SK-N-SH treated with all-trans-retinoic acid at 6 μM for 48 hours (cell line): Measurements from ENCODE around the gene USP7.

Experiments used
- ATAC-seq: fragments of 200-7000 bp; cut with Tn5 transposase; 3 replicates; pipeline ENCODE4 v1.9.1; 2020; ENCODE audit warnings: mild to moderate bottlenecking, moderate library complexity
- ARNTL ChIP-seq: fragments of 450-650 bp; formaldehyde crosslinking; IDR thresholded peaks from 2 replicates; pipeline ENCODE4 v1.5.0; 2020; ENCODE audit warnings: low read depth, mild to moderate bottlenecking, moderate library complexity, borderline replicate concordance
- BACH2 ChIP-seq: fragments of 250-450 bp; sonication (Bioruptor Pico); IDR thresholded peaks from 2 replicates; pipeline ENCODE4 v1.9.0; 2021; ENCODE audit warnings: mild to moderate bottlenecking, borderline replicate concordance
- CSDC2 ChIP-seq: fragments of 250-450 bp; sonication (Bioruptor Pico); IDR thresholded peaks from 2 replicates; pipeline ENCODE4 v1.5.0; 2020; ENCODE audit warnings: mild to moderate bottlenecking, moderate library complexity
- ESRRG ChIP-seq: fragments of 250-450 bp; sonication (Bioruptor Pico); IDR thresholded peaks from 2 replicates; pipeline ENCODE4 v1.6.1; 2021; ENCODE audit warnings: mild to moderate bottlenecking
- GLIS3 ChIP-seq: fragments of 250-450 bp; sonication (Bioruptor Pico); IDR thresholded peaks from 2 replicates; pipeline ENCODE4 v1.5.0; 2020; ENCODE audit warnings: mild to moderate bottlenecking, moderate library complexity
- ISL1 ChIP-seq: fragments of 250-450 bp; sonication (Bioruptor Pico); IDR thresholded peaks from 2 replicates; pipeline ENCODE4 v2.1.2; 2022; ENCODE audit warnings: mild to moderate bottlenecking, moderate library complexity
- OSR1 ChIP-seq: fragments of 250-450 bp; sonication (Bioruptor Pico); IDR thresholded peaks from 2 replicates; pipeline ENCODE4 v1.8.0; 2022; ENCODE audit warnings: moderate library complexity, mild to moderate bottlenecking, inconsistent platforms
- PATZ1 ChIP-seq: fragments of 250-450 bp; sonication (Bioruptor Pico); IDR thresholded peaks from 2 replicates; pipeline ENCODE4 v1.8.0; 2020; ENCODE audit warnings: mild to moderate bottlenecking, moderate library complexity, borderline replicate concordance
- PPARA ChIP-seq: fragments of 250-450 bp; sonication (Bioruptor Pico); IDR thresholded peaks from 2 replicates; pipeline ENCODE4 v1.5.0; 2020; ENCODE audit warnings: mild to moderate bottlenecking, borderline replicate concordance
- RARB ChIP-seq: fragments of 250-450 bp; sonication (Bioruptor Pico); IDR thresholded peaks from 2 replicates; pipeline ENCODE4 v1.8.0; 2021; ENCODE audit warnings: mild to moderate bottlenecking, moderate library complexity
- SNAI2 ChIP-seq: fragments of 250-450 bp; sonication (Bioruptor Pico); IDR thresholded peaks from 2 replicates; pipeline ENCODE4 v1.5.0; 2020; ENCODE audit warnings: mild to moderate bottlenecking, moderate library complexity
- TCF4 ChIP-seq: fragments of 250-450 bp; sonication (Bioruptor Pico); IDR thresholded peaks from 2 replicates; pipeline ENCODE4 v1.8.0; 2021; ENCODE audit warnings: mild to moderate bottlenecking, moderate library complexity, borderline replicate concordance
- TOX ChIP-seq: fragments of 250-450 bp; sonication (Bioruptor Pico); IDR thresholded peaks from 2 replicates; pipeline ENCODE4 v1.8.0; 2021; ENCODE audit warnings: mild to moderate bottlenecking, moderate library complexity, borderline replicate concordance
- ZC3H10 ChIP-seq: fragments of 250-450 bp; sonication (Bioruptor Pico); IDR thresholded peaks from 2 replicates; pipeline ENCODE4 v1.5.1; 2021; ENCODE audit warnings: mild to moderate bottlenecking, moderate library complexity
- ZFP3 ChIP-seq: fragments of 250-450 bp; sonication (Bioruptor Pico); IDR thresholded peaks from 2 replicates; pipeline ENCODE4 v1.5.0; 2020; ENCODE audit warnings: mild to moderate bottlenecking, moderate library complexity
- ZFP30 ChIP-seq: fragments of 450-650 bp; formaldehyde crosslinking; IDR thresholded peaks from 2 replicates; pipeline ENCODE4 v1.5.0; 2022; ENCODE audit warnings: mild to moderate bottlenecking, moderate library complexity
- ZNF565 ChIP-seq: fragments of 450-650 bp; formaldehyde crosslinking; conservative IDR thresholded peaks from 2 replicates; pipeline ENCODE4 v1.5.0; 2020; ENCODE audit warnings: low read depth, mild to moderate bottlenecking, moderate library complexity
- ZNF70 ChIP-seq: fragments of 450-650 bp; formaldehyde crosslinking; IDR thresholded peaks from 2 replicates; pipeline ENCODE4 v1.5.0; 2020; ENCODE audit warnings: mild to moderate bottlenecking, moderate library complexity
- ZNF8 ChIP-seq: fragments of 450-650 bp; formaldehyde crosslinking; IDR thresholded peaks from 2 replicates; pipeline ENCODE4 v1.5.0; 2020; ENCODE audit warnings: mild to moderate bottlenecking, moderate library complexity
- TF ChIP-seq, protein P1 (sequence below): fragments of 250-450 bp; sonication (Bioruptor Pico); IDR thresholded peaks from 2 replicates; pipeline ENCODE4 v1.5.1; 2020; ENCODE audit warnings: low read depth, mild to moderate bottlenecking, moderate library complexity
- TF ChIP-seq, protein P2 (sequence below): fragments of 250-450 bp; sonication (Bioruptor Pico); IDR thresholded peaks from 2 replicates; pipeline ENCODE4 v1.5.1; 2021; ENCODE audit warnings: mild to moderate bottlenecking, moderate library complexity
- TF ChIP-seq, protein P3 (sequence below): fragments of 250-450 bp; sonication (Bioruptor Pico); IDR thresholded peaks from 2 replicates; pipeline ENCODE4 v1.5.0; 2020; ENCODE audit warnings: mild to moderate bottlenecking, moderate library complexity

The USP7 gene

DNA sequence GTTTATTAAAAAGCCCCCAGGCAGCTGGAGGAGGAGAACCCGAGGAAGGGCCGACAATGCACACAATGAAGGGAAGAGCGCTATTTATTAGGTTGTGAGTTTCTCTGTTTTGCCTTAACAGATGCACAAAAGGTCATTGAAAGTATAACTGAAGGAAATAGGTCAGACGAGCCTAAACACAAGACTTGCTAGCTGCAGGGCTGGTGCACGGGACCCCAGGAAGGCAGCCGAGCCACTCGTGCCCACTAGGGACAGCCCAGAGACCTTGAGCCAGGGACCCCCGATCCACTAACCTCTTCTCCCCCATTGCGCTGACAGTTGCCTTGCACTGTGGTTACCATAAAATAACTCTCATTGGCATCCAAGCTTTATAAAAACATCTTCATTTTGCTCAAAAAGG, 70.3 kb downstream of the USP7 start:
- TF ChIP-seq PPARA (no peak), CSDC2 (CRISPR knock-in tag) (no peak), ZFP3 (CRISPR knock-in tag) (no peak), ISL1 (no peak), ZNF8 (CRISPR knock-in tag) (no peak), ZNF70 (CRISPR knock-in tag) (no peak), TCF4 (CRISPR knock-in tag) (no peak), BACH2 (no peak), ZNF565 (CRISPR knock-in tag) (no peak), GLIS3 (no peak), ZFP30 (CRISPR knock-in tag) (no peak), ESRRG (CRISPR knock-in tag) (no peak)
- TF ChIP-seq, protein P1, sequence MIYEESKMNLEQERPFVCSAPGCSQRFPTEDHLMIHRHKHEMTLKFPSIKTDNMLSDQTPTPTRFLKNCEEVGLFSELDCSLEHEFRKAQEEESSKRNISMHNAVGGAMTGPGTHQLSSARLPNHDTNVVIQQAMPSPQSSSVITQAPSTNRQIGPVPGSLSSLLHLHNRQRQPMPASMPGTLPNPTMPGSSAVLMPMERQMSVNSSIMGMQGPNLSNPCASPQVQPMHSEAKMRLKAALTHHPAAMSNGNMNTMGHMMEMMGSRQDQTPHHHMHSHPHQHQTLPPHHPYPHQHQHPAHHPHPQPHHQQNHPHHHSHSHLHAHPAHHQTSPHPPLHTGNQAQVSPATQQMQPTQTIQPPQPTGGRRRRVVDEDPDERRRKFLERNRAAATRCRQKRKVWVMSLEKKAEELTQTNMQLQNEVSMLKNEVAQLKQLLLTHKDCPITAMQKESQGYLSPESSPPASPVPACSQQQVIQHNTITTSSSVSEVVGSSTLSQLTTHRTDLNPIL: no peak
- TF ChIP-seq, protein P2, sequence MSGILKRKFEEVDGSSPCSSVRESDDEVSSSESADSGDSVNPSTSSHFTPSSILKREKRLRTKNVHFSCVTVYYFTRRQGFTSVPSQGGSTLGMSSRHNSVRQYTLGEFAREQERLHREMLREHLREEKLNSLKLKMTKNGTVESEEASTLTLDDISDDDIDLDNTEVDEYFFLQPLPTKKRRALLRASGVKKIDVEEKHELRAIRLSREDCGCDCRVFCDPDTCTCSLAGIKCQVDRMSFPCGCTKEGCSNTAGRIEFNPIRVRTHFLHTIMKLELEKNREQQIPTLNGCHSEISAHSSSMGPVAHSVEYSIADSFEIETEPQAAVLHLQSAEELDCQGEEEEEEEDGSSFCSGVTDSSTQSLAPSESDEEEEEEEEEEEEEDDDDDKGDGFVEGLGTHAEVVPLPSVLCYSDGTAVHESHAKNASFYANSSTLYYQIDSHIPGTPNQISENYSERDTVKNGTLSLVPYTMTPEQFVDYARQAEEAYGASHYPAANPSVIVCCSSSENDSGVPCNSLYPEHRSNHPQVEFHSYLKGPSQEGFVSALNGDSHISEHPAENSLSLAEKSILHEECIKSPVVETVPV (CRISPR knock-in tag): no peak
- no peak for ATAC-seq

GRCh38 chr16:8892101-8892575, 71.6 kb downstream of the USP7 start:
- ATAC-seq: no peak
- no peak for TF ChIP-seq ZC3H10 (CRISPR knock-in tag)
- TF ChIP-seq PPARA: no peak
- TF ChIP-seq SNAI2 (CRISPR knock-in tag): no peak
- TF ChIP-seq BACH2: no peak
- TF ChIP-seq ZNF70 (CRISPR knock-in tag): no peak
- TF ChIP-seq PATZ1 (CRISPR knock-in tag): no peak
- TF ChIP-seq, protein P1: no peak
- TF ChIP-seq TCF4 (CRISPR knock-in tag): no peak
- TF ChIP-seq CSDC2 (CRISPR knock-in tag): no peak
- TF ChIP-seq ARNTL: no peak
- TF ChIP-seq RARB: no peak
- TF ChIP-seq ISL1: no peak
- no peak for TF ChIP-seq ZNF8 (CRISPR knock-in tag)
- no peak for TF ChIP-seq OSR1 (CRISPR knock-in tag)
- TF ChIP-seq, all 23 proteins: peak for 0

DNA sequence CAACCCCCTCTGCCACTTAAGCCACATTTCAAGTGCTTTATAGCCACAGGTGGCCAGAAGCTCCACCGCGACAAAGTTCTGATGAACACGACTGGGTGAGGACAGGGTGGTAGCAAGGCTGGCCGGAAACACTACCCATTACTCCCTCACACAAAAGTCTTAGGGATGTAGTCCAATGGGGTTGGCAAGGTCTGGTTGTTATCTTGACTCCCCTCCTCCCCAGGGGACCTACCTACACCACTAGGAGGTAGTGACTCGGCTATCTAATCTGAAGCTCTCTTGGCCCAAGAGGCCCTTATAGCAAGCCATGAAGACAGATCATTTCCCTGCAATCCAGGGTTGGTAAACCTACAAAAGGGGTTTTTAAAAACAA, 73.2 kb downstream of the USP7 start:
- TF ChIP-seq ZNF8 (CRISPR knock-in tag) (no peak), RARB (no peak), TOX (CRISPR knock-in tag) (no peak), ZC3H10 (CRISPR knock-in tag) (no peak), ISL1 (no peak), ARNTL (no peak)
- TF ChIP-seq, protein P2 (CRISPR knock-in tag): no peak
- TF ChIP-seq, all 23 proteins: peak for 0
- no peak for ATAC-seq

- ATAC-seq: no peak
- no peak for TF ChIP-seq RARB
- TF ChIP-seq SNAI2 (CRISPR knock-in tag): no peak
- no peak for TF ChIP-seq PATZ1 (CRISPR knock-in tag)
- no peak for TF ChIP-seq ZNF70 (CRISPR knock-in tag)
- TF ChIP-seq ZFP3 (CRISPR knock-in tag): no peak
- no peak for TF ChIP-seq BACH2
- TF ChIP-seq, protein P1: no peak
- TF ChIP-seq, protein P3, sequence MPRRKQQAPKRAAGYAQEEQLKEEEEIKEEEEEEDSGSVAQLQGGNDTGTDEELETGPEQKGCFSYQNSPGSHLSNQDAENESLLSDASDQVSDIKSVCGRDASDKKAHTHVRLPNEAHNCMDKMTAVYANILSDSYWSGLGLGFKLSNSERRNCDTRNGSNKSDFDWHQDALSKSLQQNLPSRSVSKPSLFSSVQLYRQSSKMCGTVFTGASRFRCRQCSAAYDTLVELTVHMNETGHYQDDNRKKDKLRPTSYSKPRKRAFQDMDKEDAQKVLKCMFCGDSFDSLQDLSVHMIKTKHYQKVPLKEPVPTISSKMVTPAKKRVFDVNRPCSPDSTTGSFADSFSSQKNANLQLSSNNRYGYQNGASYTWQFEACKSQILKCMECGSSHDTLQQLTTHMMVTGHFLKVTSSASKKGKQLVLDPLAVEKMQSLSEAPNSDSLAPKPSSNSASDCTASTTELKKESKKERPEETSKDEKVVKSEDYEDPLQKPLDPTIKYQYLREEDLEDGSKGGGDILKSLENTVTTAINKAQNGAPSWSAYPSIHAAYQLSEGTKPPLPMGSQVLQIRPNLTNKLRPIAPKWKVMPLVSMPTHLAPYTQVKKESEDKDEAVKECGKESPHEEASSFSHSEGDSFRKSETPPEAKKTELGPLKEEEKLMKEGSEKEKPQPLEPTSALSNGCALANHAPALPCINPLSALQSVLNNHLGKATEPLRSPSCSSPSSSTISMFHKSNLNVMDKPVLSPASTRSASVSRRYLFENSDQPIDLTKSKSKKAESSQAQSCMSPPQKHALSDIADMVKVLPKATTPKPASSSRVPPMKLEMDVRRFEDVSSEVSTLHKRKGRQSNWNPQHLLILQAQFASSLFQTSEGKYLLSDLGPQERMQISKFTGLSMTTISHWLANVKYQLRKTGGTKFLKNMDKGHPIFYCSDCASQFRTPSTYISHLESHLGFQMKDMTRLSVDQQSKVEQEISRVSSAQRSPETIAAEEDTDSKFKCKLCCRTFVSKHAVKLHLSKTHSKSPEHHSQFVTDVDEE: no peak
- TF ChIP-seq ZFP30 (CRISPR knock-in tag): no peak
Measured at GRCh38 chr16:8889893-8890548, 73.7 kb downstream of the USP7 start.
